ENCODE data around the gene FAM217B. TPM values are rescaled to one million over a fixed set of nuclear protein-coding genes. Genes with fewer than 3 reads are reported as not detected.

Gene FAM217B
- polyA plus RNA-seq, 1 of the 3 experiments (the other 2 are of a cell fraction) = 3.0 TPM

DNA sequence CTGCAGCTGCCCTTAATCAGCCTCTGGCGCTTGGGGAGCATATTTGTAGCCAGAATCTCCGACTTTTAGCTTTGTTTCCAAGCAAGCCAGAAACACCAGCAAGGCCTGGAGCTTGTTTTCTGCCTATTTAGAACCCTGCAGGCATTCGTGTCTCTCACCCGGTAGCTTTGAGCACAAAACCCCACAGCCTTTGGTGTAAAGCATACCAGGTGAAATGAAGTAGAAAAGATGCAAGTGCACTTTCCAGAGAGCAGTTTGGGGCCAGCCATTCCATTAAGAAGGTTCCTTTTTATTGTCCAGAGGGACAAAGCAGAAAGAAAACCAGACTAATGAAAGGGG, 736 bp downstream of the FAM217B start:
- Histone ChIP-seq H3K4me1 (ENCODE audit: control insufficient read depth in 1 of 2, insufficient read depth in 2 of 2, low read depth in 1 of 2, low read length in 1 of 2) (peaks cover 8 to 19% of the 10 kb centered on the region in 2 experiments; a peak in 3 of 4 replicates), H3K4me3 (ENCODE audit: low read depth in 2 of 2, low read length in 1 of 2) (peak overlapping the region; percentile 77 to 89), H3K36me3 (replicated peaks in 1 of 2; ENCODE audit: control insufficient read depth in 1 of 2, insufficient read depth in 2 of 2, low read length in 1 of 2) (peaks cover 22 to 41% of the 10 kb centered on the region in 2 experiments), H4K20me1 (ENCODE audit: insufficient read depth) (no peaks in the 10 kb centered on the region), H3K9me3 (no peaks in the 10 kb centered on the region), H3K27ac (ENCODE audit: low read depth in 2 of 2, low read length in 1 of 2) (peak overlapping the region; percentile 78 to 98), H3K9me2 (no peaks in the 10 kb centered on the region), H3K79me2 (ENCODE audit: insufficient read depth) (peaks cover 37% of the 10 kb centered on the region), H2AFZ (ENCODE audit: low read depth) (peak overlapping the region; percentile 89; the same call in 1 of the 2 replicates), H3K9ac (peak overlapping the region; percentile 71), H3K4me2 (peak overlapping the region; percentile 88), H3F3A (replicated peaks; ENCODE audit: insufficient read depth) (peaks cover 10% of the 10 kb centered on the region), H3K27me3 (ENCODE audit: insufficient read depth) (no peaks in the 10 kb centered on the region)
- no peak for DNase-seq
- POLR2A ChIA-PET = interaction anchor here (0.9 kb wide), 1 partner anchor 8 kb away, joined by 4 read pairs; no protein-coding TSS in a partner anchor
- WGBS (ENCODE audit: low lambda C conversion rate) = 5% methylated on average over 4 of the region's 4 CpGs
- CTCF ChIA-PET = interaction anchor here (0.6 to 9.8 kb wide), 5 partner anchors 11 to 370 kb away, joined by 3 to 95 read pairs (median 3); no protein-coding TSS in a partner anchor
- TF ChIP-seq RCOR1 (IDR thresholded peaks at IDR 0.05; ENCODE audit: low read length) = 0 out of 2 replicates have a peak, but pooled peaks have one; percentile 1
- TF ChIP-seq, protein P1, sequence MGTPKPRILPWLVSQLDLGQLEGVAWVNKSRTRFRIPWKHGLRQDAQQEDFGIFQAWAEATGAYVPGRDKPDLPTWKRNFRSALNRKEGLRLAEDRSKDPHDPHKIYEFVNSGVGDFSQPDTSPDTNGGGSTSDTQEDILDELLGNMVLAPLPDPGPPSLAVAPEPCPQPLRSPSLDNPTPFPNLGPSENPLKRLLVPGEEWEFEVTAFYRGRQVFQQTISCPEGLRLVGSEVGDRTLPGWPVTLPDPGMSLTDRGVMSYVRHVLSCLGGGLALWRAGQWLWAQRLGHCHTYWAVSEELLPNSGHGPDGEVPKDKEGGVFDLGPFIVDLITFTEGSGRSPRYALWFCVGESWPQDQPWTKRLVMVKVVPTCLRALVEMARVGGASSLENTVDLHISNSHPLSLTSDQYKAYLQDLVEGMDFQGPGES (IDR thresholded peaks at IDR 0.05; ENCODE audit: low read depth, low read length) = no peak

DNA sequence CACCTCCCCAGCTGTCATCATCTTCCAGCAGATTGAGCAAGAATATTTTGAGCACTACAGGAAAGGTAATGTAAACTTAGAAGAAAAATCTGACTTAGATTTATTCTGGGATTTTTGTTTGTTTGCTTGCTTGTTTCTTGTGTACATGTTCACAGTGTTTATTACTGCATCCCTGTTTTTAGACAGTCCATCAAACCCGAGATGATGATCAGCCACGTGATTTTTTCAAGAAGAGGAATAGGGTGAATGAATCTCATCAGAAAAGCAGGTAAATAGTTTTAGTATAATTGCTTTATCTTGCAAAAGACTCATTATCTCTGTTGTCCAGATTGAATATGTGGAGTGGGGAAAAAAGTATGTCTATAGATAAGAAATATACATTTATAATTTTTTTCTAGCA, 2.1 kb downstream of the FAM217B start:
- no peak overlapping the region for H2AFZ ChIP-seq (ENCODE audit: low read depth)
- no peak for DNase-seq
- H3K4me2 ChIP-seq = no peak overlapping the region
- H3K27me3 ChIP-seq (ENCODE audit: insufficient read depth) = no peaks in the 10 kb centered on the region
- POLR2A ChIA-PET = no interaction called here
- H3F3A ChIP-seq (replicated peaks; ENCODE audit: insufficient read depth) = peaks cover 10% of the 10 kb centered on the region
- no peaks in the 10 kb centered on the region for H3K9me2 ChIP-seq
- H3K36me3 ChIP-seq (replicated peaks in 1 of 2; ENCODE audit: control insufficient read depth in 1 of 2, insufficient read depth in 2 of 2, low read length in 1 of 2) = peaks cover 27 to 40% of the 10 kb centered on the region in 2 experiments
- no peak overlapping the region for H3K27ac ChIP-seq (ENCODE audit: low read depth in 2 of 2, low read length in 1 of 2)
- H3K4me3 ChIP-seq (ENCODE audit: low read depth in 2 of 2, low read length in 1 of 2) = no peak overlapping the region
- CTCF ChIA-PET = interaction anchor here (9.8 kb wide), 1 partner anchor 9 kb away, joined by 95 read pairs; no protein-coding TSS in a partner anchor
- TF ChIP-seq YY1 (IDR thresholded peaks at IDR 0.05; ENCODE audit: low read depth) (no peak), ELF1 (IDR thresholded peaks at IDR 0.05) (no peak), GATA2 (CRISPR knock-in tag; IDR thresholded peaks at IDR 0.05) (no peak), TCF12 (IDR thresholded peaks at IDR 0.05) (no peak), EZH2phosphoT487 (IDR thresholded peaks at IDR 0.05; ENCODE audit: borderline replicate concordance, low read depth) (no peak), FOXJ3 (CRISPR knock-in tag; IDR thresholded peaks at IDR 0.05) (no peak), EP300 (IDR thresholded peaks at IDR 0.05; ENCODE audit: borderline replicate concordance in 1 of 2, low read depth in 1 of 2, low read length in 1 of 2) (no peak)
- TF ChIP-seq, protein P2, sequence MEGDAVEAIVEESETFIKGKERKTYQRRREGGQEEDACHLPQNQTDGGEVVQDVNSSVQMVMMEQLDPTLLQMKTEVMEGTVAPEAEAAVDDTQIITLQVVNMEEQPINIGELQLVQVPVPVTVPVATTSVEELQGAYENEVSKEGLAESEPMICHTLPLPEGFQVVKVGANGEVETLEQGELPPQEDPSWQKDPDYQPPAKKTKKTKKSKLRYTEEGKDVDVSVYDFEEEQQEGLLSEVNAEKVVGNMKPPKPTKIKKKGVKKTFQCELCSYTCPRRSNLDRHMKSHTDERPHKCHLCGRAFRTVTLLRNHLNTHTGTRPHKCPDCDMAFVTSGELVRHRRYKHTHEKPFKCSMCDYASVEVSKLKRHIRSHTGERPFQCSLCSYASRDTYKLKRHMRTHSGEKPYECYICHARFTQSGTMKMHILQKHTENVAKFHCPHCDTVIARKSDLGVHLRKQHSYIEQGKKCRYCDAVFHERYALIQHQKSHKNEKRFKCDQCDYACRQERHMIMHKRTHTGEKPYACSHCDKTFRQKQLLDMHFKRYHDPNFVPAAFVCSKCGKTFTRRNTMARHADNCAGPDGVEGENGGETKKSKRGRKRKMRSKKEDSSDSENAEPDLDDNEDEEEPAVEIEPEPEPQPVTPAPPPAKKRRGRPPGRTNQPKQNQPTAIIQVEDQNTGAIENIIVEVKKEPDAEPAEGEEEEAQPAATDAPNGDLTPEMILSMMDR (IDR thresholded peaks at IDR 0.05) = no peak
- TF ChIP-seq, protein P3, sequence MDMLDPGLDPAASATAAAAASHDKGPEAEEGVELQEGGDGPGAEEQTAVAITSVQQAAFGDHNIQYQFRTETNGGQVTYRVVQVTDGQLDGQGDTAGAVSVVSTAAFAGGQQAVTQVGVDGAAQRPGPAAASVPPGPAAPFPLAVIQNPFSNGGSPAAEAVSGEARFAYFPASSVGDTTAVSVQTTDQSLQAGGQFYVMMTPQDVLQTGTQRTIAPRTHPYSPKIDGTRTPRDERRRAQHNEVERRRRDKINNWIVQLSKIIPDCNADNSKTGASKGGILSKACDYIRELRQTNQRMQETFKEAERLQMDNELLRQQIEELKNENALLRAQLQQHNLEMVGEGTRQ (IDR thresholded peaks at IDR 0.05; ENCODE audit: borderline replicate concordance, low read depth, low read length) = no peak
- TF ChIP-seq, protein P4, sequence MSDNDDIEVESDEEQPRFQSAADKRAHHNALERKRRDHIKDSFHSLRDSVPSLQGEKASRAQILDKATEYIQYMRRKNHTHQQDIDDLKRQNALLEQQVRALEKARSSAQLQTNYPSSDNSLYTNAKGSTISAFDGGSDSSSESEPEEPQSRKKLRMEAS (IDR thresholded peaks at IDR 0.05; ENCODE audit: low read depth) = no peak
- TF ChIP-seq, protein P5, sequence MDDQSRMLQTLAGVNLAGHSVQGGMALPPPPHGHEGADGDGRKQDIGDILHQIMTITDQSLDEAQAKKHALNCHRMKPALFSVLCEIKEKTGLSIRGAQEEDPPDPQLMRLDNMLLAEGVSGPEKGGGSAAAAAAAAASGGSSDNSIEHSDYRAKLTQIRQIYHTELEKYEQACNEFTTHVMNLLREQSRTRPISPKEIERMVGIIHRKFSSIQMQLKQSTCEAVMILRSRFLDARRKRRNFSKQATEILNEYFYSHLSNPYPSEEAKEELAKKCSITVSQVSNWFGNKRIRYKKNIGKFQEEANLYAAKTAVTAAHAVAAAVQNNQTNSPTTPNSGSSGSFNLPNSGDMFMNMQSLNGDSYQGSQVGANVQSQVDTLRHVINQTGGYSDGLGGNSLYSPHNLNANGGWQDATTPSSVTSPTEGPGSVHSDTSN (IDR thresholded peaks at IDR 0.05) = no peak
- no peaks in the 10 kb centered on the region for H4K20me1 ChIP-seq (ENCODE audit: insufficient read depth)
- no peaks in the 10 kb centered on the region for H3K9me3 ChIP-seq
- whole genome bisulfite sequencing (ENCODE audit: low lambda C conversion rate) = 76% methylated on average over 2 of the region's 2 CpGs
- no peak overlapping the region for H3K9ac ChIP-seq
- H3K4me1 ChIP-seq (ENCODE audit: control insufficient read depth in 1 of 2, insufficient read depth in 2 of 2, low read depth in 1 of 2, low read length in 1 of 2) = peaks cover 8 to 19% of the 10 kb centered on the region in 2 experiments; a peak in 3 of 4 replicates
- peaks cover 37% of the 10 kb centered on the region for H3K79me2 ChIP-seq (ENCODE audit: insufficient read depth)

Data from SK-N-SH (cell line).